HEK293 (cell line): ENCODE data around the gene RNF41.

Experiments
- KLF1 ChIP-seq: fragments of 450-650 bp; formaldehyde crosslinking; IDR thresholded peaks from 2 replicates; pipeline ENCODE4 v1.5.1; 2016; ENCODE audit warnings: missing biosample characterization, missing genetic modification characterization
- KLF17 ChIP-seq: fragments of 450-650 bp; formaldehyde crosslinking; IDR thresholded peaks from 2 replicates; pipeline ENCODE4 v1.5.1; 2016; ENCODE audit warnings: missing biosample characterization, missing genetic modification characterization
- MYNN ChIP-seq: fragments of 450-650 bp; formaldehyde crosslinking; IDR thresholded peaks from 2 replicates; pipeline ENCODE4 v1.5.1; 2016; ENCODE audit warnings: missing biosample characterization, missing genetic modification characterization, borderline replicate concordance
- MZF1 ChIP-seq: fragments of 450-650 bp; formaldehyde crosslinking; IDR thresholded peaks from 2 replicates; pipeline ENCODE4 v1.5.1; 2017; ENCODE audit warnings: missing biosample characterization, missing genetic modification characterization, borderline replicate concordance
- OSR2 ChIP-seq: fragments of 450-650 bp; formaldehyde crosslinking; IDR thresholded peaks from 2 replicates; pipeline ENCODE4 v1.5.1; 2016; ENCODE audit warnings: missing biosample characterization, missing genetic modification characterization
- REST ChIP-seq: fragments of 450-650 bp; formaldehyde crosslinking; IDR thresholded peaks from 2 replicates; pipeline ENCODE4 v1.5.1; 2016; ENCODE audit warnings: missing biosample characterization, missing genetic modification characterization
- SP3 ChIP-seq: fragments of 450-650 bp; formaldehyde crosslinking; IDR thresholded peaks from 2 replicates; pipeline ENCODE4 v1.5.1; 2016; ENCODE audit warnings: missing biosample characterization, missing genetic modification characterization
- ZBTB20 ChIP-seq: fragments of 450-650 bp; formaldehyde crosslinking; IDR thresholded peaks from 2 replicates; pipeline ENCODE4 v1.5.1; 2016; ENCODE audit warnings: missing biosample characterization, missing genetic modification characterization
- ZBTB48 ChIP-seq: fragments of 450-650 bp; formaldehyde crosslinking; IDR thresholded peaks from 2 replicates; pipeline ENCODE4 v1.5.1; 2016; ENCODE audit warnings: missing biosample characterization, missing genetic modification characterization
- ZBTB49 ChIP-seq: fragments of 450-650 bp; formaldehyde crosslinking; IDR thresholded peaks from 2 replicates; pipeline ENCODE4 v1.5.1; 2016; ENCODE audit warnings: missing biosample characterization, missing genetic modification characterization, low read depth
- ZFP41 ChIP-seq: fragments of 450-650 bp; formaldehyde crosslinking; IDR thresholded peaks from 2 replicates; pipeline ENCODE4 v1.5.1; 2016; ENCODE audit warnings: missing biosample characterization, missing genetic modification characterization, borderline replicate concordance
- ZIC2 ChIP-seq: fragments of 450-650 bp; formaldehyde crosslinking; IDR thresholded peaks from 2 replicates; pipeline ENCODE4 v1.5.1; 2016; ENCODE audit warnings: missing biosample characterization, missing genetic modification characterization
- ZNF18 ChIP-seq: fragments of 450-650 bp; formaldehyde crosslinking; IDR thresholded peaks from 2 replicates; pipeline ENCODE4 v1.5.1; 2016; ENCODE audit warnings: missing biosample characterization, missing genetic modification characterization
- ZNF184 ChIP-seq: fragments of 450-650 bp; IDR thresholded peaks from 2 replicates; pipeline ENCODE4 v1.5.1; 2018; ENCODE audit warnings: missing biosample characterization, mild to moderate bottlenecking, missing genetic modification characterization
- ZNF202 ChIP-seq: fragments of 450-650 bp; formaldehyde crosslinking; IDR thresholded peaks from 2 replicates; pipeline ENCODE4 v1.5.1; 2016; ENCODE audit warnings: missing biosample characterization, missing genetic modification characterization, borderline replicate concordance
- ZNF239 ChIP-seq: fragments of 450-650 bp; formaldehyde crosslinking; IDR thresholded peaks from 2 replicates; pipeline ENCODE4 v1.5.1; 2016; ENCODE audit warnings: missing biosample characterization, missing genetic modification characterization
- ZNF24 ChIP-seq: fragments of 450-650 bp; formaldehyde crosslinking; IDR thresholded peaks from 2 replicates; pipeline ENCODE4 v1.5.1; 2016; ENCODE audit warnings: missing biosample characterization, missing genetic modification characterization
- ZNF26 ChIP-seq: fragments of 450-650 bp; formaldehyde crosslinking; IDR thresholded peaks from 2 replicates; pipeline ENCODE4 v1.5.1; 2016; ENCODE audit warnings: missing biosample characterization, missing genetic modification characterization
- ZNF280C ChIP-seq: fragments of 450-650 bp; formaldehyde crosslinking; IDR thresholded peaks from 2 replicates; pipeline ENCODE4 v1.5.1; 2016; ENCODE audit warnings: missing biosample characterization, missing genetic modification characterization
- ZNF311 ChIP-seq: fragments of 450-650 bp; formaldehyde crosslinking; IDR thresholded peaks from 2 replicates; pipeline ENCODE4 v1.5.1; 2017; ENCODE audit warnings: missing biosample characterization, missing genetic modification characterization, borderline replicate concordance
- ZNF391 ChIP-seq: fragments of 450-650 bp; formaldehyde crosslinking; IDR thresholded peaks from 2 replicates; pipeline ENCODE4 v1.5.1; 2016; ENCODE audit warnings: low read depth, missing biosample characterization, missing genetic modification characterization, borderline replicate concordance
- ZNF433 ChIP-seq: fragments of 450-650 bp; formaldehyde crosslinking; IDR thresholded peaks from 2 replicates; pipeline ENCODE4 v1.5.1; 2016; ENCODE audit warnings: missing biosample characterization, missing genetic modification characterization, low read depth
- ZNF510 ChIP-seq: fragments of 450-650 bp; formaldehyde crosslinking; IDR thresholded peaks from 2 replicates; pipeline ENCODE4 v1.5.1; 2018; ENCODE audit warnings: mild to moderate bottlenecking, missing genetic modification characterization, missing biosample characterization; ENCODE audit not compliant: insufficient replicate concordance
- ZNF530 ChIP-seq: fragments of 450-650 bp; formaldehyde crosslinking; IDR thresholded peaks from 2 replicates; pipeline ENCODE4 v1.5.1; 2016; ENCODE audit warnings: low read depth, missing biosample characterization, missing genetic modification characterization
- ZNF558 ChIP-seq: fragments of 450-650 bp; formaldehyde crosslinking; IDR thresholded peaks from 2 replicates; pipeline ENCODE4 v1.5.1; 2016; ENCODE audit warnings: missing biosample characterization, missing genetic modification characterization
- ZNF792 ChIP-seq: fragments of 450-650 bp; formaldehyde crosslinking; IDR thresholded peaks from 2 replicates; pipeline ENCODE4 v1.5.1; 2016; ENCODE audit warnings: missing biosample characterization, missing genetic modification characterization
- ZNF843 ChIP-seq: fragments of 450-650 bp; formaldehyde crosslinking; IDR thresholded peaks from 2 replicates; pipeline ENCODE4 v1.5.1; 2016; ENCODE audit warnings: missing biosample characterization, missing genetic modification characterization

RNF41 gene

GRCh38 chr12:56157201-56158028 is 64.3 kb downstream of the RNF41 start (continued):
- TF ChIP-seq REST (tag by site-specific recombination) (no peak), MYNN (tag by site-specific recombination) (peak; percentile 60; the same call in 1 of the 2 replicates), ZBTB48 (tag by site-specific recombination) (no peak), ZNF311 (tag by site-specific recombination) (no peak), ZBTB49 (tag by site-specific recombination) (no peak), ZNF558 (tag by site-specific recombination) (no peak), ZNF280C (tag by site-specific recombination) (no peak), ZNF18 (tag by site-specific recombination) (no peak), ZNF792 (no peak), OSR2 (tag by site-specific recombination) (no peak), SP3 (tag by site-specific recombination) (peak; percentile 30; the same call in 1 of the 2 replicates), ZNF843 (tag by site-specific recombination) (no peak), ZNF184 (no peak), ZNF24 (tag by site-specific recombination) (no peak), KLF17 (no peak), ZIC2 (tag by site-specific recombination) (no peak; the same call in 1 of the 2 replicates), ZNF510 (tag by site-specific recombination) (no peak), ZNF391 (tag by site-specific recombination) (no peak), ZNF433 (tag by site-specific recombination) (no peak), KLF1 (tag by site-specific recombination) (no peak), ZFP41 (tag by site-specific recombination) (no peak), ZBTB20 (tag by site-specific recombination) (peak; percentile 63), ZNF202 (tag by site-specific recombination) (no peak), ZNF26 (no peak), ZNF530 (tag by site-specific recombination) (no peak), MZF1 (tag by site-specific recombination) (no peak), ZNF239 (no peak)
